ENCODE measurements around the gene SLC6A1.

DNA sequence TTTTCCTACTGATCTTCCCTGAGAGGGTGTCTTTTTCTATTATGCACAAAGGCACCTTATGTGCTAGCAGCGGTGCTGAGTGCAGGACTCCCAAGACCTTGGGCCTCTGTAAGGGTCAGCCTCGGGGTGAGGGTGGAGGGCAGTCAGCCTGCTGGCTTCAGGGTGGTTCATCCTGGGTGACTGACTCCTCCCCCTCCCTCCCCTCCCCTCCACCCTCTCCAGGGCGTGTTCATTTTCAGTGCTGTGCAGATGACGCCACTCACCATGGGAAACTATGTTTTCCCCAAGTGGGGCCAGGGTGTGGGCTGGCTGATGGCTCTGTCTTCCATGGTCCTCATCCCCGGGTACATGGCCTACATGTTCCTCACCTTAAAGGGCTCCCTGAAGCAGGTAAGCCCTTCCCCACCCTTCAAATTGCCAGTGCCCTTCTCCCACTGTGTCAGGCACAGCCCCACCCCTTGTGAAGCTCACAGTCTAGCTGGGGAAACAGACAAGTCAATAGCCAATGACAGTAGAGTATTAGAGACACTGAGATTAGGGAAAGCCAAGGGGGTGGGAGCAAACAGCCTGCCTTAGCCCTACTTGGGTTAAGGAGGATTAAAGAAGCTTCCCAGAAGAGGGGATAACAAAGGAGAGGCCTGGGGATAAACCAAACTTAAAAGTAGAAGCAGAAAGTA lies 41.9 kb downstream of the SLC6A1 start:
- TF ChIP-seq, protein P1, sequence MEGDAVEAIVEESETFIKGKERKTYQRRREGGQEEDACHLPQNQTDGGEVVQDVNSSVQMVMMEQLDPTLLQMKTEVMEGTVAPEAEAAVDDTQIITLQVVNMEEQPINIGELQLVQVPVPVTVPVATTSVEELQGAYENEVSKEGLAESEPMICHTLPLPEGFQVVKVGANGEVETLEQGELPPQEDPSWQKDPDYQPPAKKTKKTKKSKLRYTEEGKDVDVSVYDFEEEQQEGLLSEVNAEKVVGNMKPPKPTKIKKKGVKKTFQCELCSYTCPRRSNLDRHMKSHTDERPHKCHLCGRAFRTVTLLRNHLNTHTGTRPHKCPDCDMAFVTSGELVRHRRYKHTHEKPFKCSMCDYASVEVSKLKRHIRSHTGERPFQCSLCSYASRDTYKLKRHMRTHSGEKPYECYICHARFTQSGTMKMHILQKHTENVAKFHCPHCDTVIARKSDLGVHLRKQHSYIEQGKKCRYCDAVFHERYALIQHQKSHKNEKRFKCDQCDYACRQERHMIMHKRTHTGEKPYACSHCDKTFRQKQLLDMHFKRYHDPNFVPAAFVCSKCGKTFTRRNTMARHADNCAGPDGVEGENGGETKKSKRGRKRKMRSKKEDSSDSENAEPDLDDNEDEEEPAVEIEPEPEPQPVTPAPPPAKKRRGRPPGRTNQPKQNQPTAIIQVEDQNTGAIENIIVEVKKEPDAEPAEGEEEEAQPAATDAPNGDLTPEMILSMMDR (IDR thresholded peaks at IDR 0.05; ENCODE audit: low read length) = no peak
- no peak for TF ChIP-seq EZH2phosphoT487 (IDR thresholded peaks at IDR 0.05; ENCODE audit: low read length)
